ENCODE data around the gene NXF3. TPM values are rescaled to one million over a fixed set of nuclear protein-coding genes. Genes with fewer than 3 reads are reported as not detected.

The NXF3 gene
- polyA plus RNA-seq, 1 experiment, result not detected

GRCh38 chrX:103099691-103100090, 6.7 kb upstream of the NXF3 start:
- Histone ChIP-seq H3K27me3 (ENCODE audit: control insufficient read depth, insufficient read depth, low read length) (no peaks in the 10 kb centered on the region), H3K4me3 (ENCODE audit: low read depth, low read length) (no peak overlapping the region), H3K9me3 (ENCODE audit: control insufficient read depth, insufficient read depth, low read length) (no peaks in the 10 kb centered on the region), H3K27ac (ENCODE audit: low read depth, low read length) (no peak overlapping the region)
- ChIA-PET POLR2A (no interaction called here), CTCF (no interaction called here)
- no peak for DNase-seq (ENCODE audit: low read depth, low spot score)
- TF ChIP-seq, protein P1, sequence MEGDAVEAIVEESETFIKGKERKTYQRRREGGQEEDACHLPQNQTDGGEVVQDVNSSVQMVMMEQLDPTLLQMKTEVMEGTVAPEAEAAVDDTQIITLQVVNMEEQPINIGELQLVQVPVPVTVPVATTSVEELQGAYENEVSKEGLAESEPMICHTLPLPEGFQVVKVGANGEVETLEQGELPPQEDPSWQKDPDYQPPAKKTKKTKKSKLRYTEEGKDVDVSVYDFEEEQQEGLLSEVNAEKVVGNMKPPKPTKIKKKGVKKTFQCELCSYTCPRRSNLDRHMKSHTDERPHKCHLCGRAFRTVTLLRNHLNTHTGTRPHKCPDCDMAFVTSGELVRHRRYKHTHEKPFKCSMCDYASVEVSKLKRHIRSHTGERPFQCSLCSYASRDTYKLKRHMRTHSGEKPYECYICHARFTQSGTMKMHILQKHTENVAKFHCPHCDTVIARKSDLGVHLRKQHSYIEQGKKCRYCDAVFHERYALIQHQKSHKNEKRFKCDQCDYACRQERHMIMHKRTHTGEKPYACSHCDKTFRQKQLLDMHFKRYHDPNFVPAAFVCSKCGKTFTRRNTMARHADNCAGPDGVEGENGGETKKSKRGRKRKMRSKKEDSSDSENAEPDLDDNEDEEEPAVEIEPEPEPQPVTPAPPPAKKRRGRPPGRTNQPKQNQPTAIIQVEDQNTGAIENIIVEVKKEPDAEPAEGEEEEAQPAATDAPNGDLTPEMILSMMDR (IDR thresholded peaks at IDR 0.05; ENCODE audit: low read depth, low read length), result no peak

DNA sequence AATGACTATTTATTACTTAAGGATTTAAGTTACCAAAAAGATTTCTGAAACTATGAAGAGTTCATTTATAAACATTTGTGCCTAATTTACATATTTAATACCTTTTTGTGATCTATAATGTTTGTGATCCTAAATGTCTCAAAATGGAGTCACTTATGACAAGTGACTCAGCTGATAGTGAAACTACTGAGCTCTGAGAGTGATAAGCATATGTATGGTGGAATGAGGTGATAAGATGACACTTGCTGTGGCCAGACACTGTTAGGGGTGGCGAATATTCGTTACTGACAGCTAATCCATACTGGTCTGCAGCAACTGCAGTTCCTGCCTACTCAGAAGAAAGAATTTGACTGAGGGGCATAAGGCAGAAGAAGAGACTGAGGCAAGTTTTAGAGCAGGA, 5.5 kb upstream of the NXF3 start:
- Histone ChIP-seq H3K9me3 (ENCODE audit: control insufficient read depth, insufficient read depth, low read length) (no peaks in the 10 kb centered on the region), H3K27ac (ENCODE audit: low read depth, low read length) (no peak overlapping the region), H3K27me3 (ENCODE audit: control insufficient read depth, insufficient read depth, low read length) (no peaks in the 10 kb centered on the region), H3K4me3 (ENCODE audit: low read depth, low read length) (no peak overlapping the region)
- POLR2A ChIA-PET, result no interaction called here
- DNase-seq (ENCODE audit: low read depth, low spot score), result no peak
- CTCF ChIA-PET, result no interaction called here
- TF ChIP-seq, protein P1 (IDR thresholded peaks at IDR 0.05; ENCODE audit: low read depth, low read length), result no peak

GRCh38 chrX:103081051-103081450, 11.9 kb downstream of the NXF3 start:
- TF ChIP-seq, protein P1 (IDR thresholded peaks at IDR 0.05; ENCODE audit: low read depth, low read length), result no peak
- ChIA-PET POLR2A (no interaction called here), CTCF (no interaction called here)
- Histone ChIP-seq H3K27me3 (ENCODE audit: control insufficient read depth, insufficient read depth, low read length) (no peaks in the 10 kb centered on the region), H3K27ac (ENCODE audit: low read depth, low read length) (no peak overlapping the region), H3K4me3 (ENCODE audit: low read depth, low read length) (no peak overlapping the region), H3K9me3 (ENCODE audit: control insufficient read depth, insufficient read depth, low read length) (no peaks in the 10 kb centered on the region)
- no peak for DNase-seq (ENCODE audit: low read depth, low spot score)

DNA sequence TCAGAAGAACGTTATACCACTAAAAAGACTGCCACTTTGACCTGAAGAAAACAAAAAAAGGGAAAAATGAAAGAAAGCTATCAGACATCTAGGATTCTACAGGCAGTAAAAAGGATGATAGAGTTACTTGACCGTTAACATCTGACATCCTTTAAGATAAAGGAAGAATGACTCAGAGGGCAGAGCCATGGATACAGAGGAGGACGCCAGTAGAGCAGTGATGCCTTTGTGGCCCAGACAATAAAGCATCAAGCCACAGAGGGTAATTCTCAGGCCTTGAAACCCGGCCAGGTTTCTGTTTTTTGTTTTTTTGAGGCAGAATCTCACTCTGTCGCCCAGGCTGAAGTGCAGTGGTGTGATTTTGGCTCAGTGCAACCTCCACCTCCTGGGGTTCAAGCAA, 19.5 kb downstream of the NXF3 start:
- DNase-seq (ENCODE audit: low read depth, low spot score), result no peak
- ChIA-PET CTCF (no interaction called here), POLR2A (no interaction called here)
- no peak overlapping the region for H3K4me3 ChIP-seq (ENCODE audit: low read depth, low read length)
- TF ChIP-seq, protein P1 (IDR thresholded peaks at IDR 0.05; ENCODE audit: low read depth, low read length), result no peak
- H3K27me3 ChIP-seq (ENCODE audit: control insufficient read depth, insufficient read depth, low read length), result no peaks in the 10 kb centered on the region
- H3K9me3 ChIP-seq (ENCODE audit: control insufficient read depth, insufficient read depth, low read length), result no peaks in the 10 kb centered on the region
- H3K27ac ChIP-seq (ENCODE audit: low read depth, low read length), result no peak overlapping the region

DNA sequence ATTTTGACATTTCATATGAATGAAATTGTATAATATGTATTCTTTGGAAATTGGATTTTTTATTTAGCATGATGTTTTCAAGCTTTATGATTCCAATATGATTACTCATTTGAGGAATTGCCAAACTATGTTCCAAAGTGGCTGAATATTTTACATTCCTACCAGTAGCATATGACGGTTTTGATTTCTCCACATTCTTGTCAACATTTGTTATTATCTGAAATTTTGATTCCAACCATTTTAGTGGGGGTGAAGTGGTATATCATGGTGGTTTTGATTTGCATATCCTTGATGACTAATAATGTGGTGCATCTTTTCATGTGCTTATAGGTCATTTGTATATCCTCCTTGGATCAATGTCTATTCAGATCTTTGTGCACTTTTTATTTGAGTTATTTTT, 26.3 kb downstream of the NXF3 start:
- DNase-seq (ENCODE audit: low read depth, low spot score), result no peak
- Histone ChIP-seq H3K4me3 (ENCODE audit: low read depth, low read length) (no peak overlapping the region), H3K27ac (ENCODE audit: low read depth, low read length) (no peak overlapping the region), H3K27me3 (ENCODE audit: control insufficient read depth, insufficient read depth, low read length) (no peaks in the 10 kb centered on the region), H3K9me3 (ENCODE audit: control insufficient read depth, insufficient read depth, low read length) (no peaks in the 10 kb centered on the region)
- CTCF ChIA-PET, result no interaction called here
- POLR2A ChIA-PET, result no interaction called here
- TF ChIP-seq, protein P1 (IDR thresholded peaks at IDR 0.05; ENCODE audit: low read depth, low read length), result no peak

Measured in AG04450 (cell line).